Activated CD8-positive, alpha-beta memory T cell treated with anti-CD3 and anti-CD28 coated beads for 1 hour (primary cell): Measurements from ENCODE around the gene MBOAT7.
"Not testable (repeated sequence)": the region's sequence is repeated elsewhere in the genome, so short reads cannot be mapped to it uniquely, and the experiment has no call there.

Experiments used
- DNase-seq, 2 donors: peaks; one replicate each; pipeline ENCODE4 v3.0.0-alpha.2; 2020; ENCODE audit warnings: low read depth in 1 of 2; ENCODE audit errors: extremely low read depth in 1 of 2

The MBOAT7 gene

GRCh38 chr19:54209058-54209810, 19.9 kb upstream of the MBOAT7 start:
- DNase-seq = no peak

DNA sequence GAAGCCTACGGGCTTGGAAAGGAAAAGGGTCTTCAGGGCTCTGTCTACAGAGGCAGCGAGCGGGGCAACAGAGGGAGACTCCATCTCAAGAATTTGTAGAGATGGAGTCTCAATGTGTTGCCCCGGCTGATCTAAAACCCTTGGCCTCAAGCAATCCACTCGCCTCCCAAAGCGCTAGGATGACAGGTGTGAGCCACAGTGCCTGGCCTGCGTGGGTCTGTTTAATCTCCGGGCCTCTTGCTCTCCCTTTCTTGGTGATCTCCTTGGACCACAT, 19.3 kb upstream of the MBOAT7 start:
- DNase-seq = no peak

DNA sequence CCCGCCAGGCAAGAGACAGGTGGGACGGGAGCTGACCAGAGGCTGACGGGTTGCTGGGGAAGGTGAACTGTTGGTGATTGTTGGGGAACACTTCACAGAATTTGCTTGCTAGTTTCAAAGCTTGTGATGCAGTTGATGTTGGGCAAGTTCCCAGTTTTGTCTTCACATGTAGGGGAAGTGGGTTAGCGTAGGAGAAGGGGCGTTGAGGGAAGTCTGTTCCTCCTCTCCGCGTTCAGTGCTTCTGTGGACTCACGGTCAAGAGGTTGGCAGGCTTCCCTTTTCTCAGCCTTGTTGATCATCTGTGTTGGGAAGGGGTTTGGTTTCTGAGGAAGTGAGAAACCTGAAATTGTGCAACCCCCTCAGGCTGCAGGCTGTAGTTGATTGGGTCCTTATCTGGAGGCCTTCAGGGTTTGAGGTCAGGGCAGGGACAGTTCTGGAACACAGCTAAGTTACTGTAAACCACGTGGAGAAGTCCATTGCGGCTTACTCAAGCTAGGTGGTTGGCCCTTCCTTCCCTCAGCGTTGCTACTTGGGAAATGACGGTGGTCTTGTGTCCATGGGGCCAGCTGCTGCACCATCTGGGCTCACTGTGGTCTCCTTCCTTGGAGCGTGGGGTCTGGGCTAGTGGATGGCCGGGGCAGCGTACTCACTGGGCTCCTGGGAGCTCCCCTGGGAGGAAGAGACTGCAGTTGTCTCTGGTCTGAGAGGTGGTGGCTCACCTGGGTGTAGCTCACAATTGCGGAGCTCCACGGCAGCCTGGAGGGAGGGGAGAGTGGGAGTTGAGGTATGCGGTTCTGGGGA, 18.8 kb upstream of the MBOAT7 start:
- DNase-seq = no peak

- DNase-seq = no peak
Observed at GRCh38 chr19:54207676-54207982, 18.2 kb upstream of the MBOAT7 start.

DNA sequence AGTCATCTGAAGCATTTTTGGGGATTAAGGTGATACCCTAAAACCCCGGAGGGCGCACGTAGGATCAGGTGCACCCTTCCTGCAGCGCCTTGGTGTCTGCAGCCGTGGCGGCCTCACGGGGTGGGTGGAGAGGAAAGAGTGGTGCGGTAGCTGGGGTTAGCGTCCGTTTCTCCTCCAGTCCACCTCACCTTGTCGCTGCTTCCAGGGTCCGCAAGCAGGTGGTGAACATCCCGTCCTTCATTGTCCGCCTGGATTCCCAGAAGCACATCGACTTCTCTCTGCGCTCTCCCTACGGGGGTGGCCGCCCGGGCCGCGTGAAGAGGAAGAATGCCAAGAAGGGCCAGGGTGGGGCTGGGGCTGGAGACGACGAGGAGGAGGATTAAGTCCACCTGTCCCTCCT, 17.8 kb upstream of the MBOAT7 start:
- DNase-seq = not testable (repeated sequence)

DNA sequence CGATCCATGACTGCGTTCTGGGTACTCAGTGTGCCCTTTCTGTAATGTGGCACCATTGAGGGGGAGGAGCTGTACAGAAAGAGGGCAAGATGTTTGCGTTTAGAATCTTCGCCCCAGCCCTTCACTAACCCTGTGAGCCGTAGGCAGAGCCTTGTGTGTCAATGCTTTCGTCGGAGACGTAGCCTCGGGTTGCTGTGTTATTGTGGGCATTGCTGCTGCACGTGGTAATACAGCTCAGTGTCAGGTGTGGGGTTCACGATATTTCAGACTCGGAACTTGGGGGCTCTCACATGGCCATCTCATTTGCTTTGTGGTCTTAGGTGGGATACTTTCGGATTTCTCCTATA, 17.4 kb upstream of the MBOAT7 start:
- DNase-seq = no peak

- DNase-seq = no peak
Observed at GRCh38 chr19:54206030-54206830, 16.9 kb upstream of the MBOAT7 start.

DNA sequence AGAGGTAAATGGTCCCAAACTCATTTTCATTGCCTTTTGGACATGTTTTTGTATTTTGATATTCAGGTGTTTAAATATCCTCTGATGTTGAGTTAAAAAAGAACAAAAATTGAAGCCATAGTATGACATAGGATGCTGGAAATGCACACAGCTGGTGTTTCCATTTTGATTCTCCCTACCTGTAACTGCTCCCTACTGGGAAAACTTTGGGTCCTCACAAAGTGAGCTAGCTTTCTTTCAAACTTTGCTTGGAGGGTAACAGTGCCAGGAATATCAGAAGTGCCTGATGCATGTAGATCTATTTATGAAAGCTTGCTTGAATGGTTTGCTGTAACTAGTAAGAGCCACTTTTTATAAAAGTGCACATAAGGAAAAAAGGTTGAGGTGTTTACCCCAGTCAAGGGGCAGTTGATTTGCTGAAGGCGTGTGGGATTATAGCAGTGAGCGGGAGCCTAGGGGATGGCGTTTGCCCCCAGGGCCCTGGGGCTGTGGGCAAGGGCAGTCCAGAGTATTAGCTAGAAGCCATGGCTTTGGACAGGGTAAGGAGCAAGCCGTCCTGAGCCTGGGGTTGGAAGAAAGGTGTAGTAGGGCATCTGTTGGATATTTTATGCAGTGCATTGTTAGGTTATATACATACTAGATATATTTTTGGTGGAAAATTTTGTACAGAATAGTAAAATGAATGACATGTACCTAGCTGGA, 15.5 kb upstream of the MBOAT7 start:
- DNase-seq = no peak

DNA sequence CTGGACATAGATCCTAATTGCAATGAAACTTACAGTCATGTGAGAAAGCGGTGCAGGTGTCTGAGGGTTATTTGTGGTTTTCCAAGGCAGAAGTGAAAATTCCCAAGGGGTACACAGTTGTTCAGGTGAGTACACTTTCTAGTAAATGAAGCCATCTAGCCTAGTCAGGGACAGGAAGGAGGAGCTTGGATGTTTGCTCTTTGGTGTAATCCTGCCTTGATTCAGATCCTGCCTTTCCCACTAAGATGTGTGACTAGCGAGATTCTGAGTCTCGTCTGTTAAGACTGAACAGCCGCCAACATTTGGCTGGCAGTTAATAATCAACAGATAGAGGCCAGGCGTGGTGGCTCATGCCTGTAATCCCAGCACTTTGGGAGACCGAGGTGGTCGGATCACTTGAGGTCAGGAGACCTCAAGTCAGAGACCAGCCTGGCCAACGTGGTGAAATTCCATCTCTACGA, 13.8 kb upstream of the MBOAT7 start:
- DNase-seq = no peak

DNA sequence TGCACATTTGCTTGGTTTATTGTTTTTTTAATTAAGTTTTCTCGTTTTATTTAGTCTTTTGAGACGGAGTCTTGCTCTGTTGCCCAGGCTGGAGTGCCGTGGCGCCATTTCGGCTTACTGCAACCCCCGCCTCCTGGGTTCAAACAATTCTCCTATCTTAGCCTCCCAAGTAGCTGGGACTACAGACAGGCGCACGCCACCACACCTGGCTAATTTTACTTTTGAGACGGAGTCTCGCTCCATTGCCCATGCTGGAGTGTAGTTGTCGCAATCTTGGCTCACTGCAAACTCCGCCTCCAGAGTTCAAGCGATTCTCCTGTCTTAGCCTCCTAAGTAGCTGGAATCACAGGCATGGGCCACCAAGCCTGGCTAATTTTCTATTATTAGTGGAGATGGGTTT, 12.6 kb upstream of the MBOAT7 start:
- DNase-seq = no peak

- no peak for DNase-seq
Observed at GRCh38 chr19:54201172-54201701, 11.9 kb upstream of the MBOAT7 start.

DNA sequence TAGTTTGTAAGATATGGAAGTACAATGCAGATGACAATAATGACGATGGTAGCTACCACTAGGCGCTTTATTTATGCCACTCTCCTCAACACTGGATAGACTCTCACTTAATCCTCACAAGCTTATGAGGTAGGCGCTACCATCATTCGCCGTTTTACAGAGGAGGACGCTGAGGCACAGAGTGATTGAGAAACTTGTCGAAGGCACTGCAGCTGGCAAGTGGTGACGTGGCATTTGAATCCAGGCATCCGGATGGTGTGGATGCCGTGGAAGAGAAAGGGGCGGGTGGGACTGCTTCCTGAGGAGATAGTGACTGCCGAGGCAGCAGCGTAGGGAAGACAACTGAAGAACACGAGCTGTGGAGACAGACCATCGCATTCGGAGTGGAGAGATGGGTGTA, 10.0 kb upstream of the MBOAT7 start:
- no peak for DNase-seq

DNA sequence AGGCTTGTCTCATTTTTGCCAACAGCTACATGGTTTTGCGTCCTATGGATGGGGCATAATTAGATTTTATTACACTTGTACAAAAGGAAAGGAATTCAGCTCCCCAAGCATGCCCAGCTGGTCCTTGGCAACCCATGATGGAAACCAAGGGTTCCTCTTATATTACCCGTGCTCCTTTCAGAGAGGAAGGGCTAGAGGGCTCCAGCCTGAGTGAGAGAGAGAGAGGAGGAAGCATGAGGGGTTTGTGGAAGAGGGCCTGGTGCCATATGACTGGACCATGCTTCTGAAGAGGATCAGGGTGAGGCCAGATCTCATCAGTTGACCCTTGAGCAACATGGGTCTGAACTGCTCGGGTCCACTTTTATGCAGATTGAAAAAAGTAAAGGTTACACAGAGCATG, 7.7 kb upstream of the MBOAT7 start:
- no peak for DNase-seq

GRCh38 chr19:54196536-54196935, 7.2 kb upstream of the MBOAT7 start:
- no peak for DNase-seq

- DNase-seq = not testable (repeated sequence)
Observed at GRCh38 chr19:54194463-54194862, 5.1 kb upstream of the MBOAT7 start.

- no peak for DNase-seq
Observed at GRCh38 chr19:54193011-54193410, 3.6 kb upstream of the MBOAT7 start.

DNA sequence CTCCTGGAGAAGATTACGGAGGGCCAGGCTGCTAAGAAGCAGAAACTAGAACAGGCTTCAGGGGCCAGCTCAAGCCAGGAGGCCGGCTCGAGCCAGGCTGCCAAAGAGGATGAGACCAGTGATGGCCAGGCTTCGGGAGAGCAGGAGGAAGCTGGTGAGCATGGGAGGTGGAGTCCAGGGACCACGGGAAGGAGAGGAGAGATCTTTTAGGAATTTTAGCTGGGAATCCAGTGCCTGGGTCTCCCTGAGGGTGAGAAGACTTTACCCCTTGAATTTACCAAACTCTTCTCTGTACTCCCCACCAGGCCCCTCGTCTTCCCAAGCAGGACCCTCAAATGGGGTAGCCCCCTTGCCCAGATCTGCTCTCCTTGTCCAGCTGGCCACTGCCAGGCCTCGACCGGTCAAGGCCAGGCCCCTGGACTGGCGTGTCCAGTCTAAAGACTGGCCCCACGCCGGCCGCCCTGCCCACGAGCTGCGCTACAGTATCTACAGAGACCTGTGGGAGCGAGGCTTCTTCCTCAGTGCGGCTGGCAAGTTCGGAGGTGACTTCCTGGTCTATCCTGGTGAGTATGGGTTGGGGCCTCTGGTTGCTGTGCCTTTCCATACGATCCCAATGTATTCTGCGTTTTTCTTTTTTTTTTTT, 2.6 kb upstream of the MBOAT7 start:
- DNase-seq = no peak

DNA sequence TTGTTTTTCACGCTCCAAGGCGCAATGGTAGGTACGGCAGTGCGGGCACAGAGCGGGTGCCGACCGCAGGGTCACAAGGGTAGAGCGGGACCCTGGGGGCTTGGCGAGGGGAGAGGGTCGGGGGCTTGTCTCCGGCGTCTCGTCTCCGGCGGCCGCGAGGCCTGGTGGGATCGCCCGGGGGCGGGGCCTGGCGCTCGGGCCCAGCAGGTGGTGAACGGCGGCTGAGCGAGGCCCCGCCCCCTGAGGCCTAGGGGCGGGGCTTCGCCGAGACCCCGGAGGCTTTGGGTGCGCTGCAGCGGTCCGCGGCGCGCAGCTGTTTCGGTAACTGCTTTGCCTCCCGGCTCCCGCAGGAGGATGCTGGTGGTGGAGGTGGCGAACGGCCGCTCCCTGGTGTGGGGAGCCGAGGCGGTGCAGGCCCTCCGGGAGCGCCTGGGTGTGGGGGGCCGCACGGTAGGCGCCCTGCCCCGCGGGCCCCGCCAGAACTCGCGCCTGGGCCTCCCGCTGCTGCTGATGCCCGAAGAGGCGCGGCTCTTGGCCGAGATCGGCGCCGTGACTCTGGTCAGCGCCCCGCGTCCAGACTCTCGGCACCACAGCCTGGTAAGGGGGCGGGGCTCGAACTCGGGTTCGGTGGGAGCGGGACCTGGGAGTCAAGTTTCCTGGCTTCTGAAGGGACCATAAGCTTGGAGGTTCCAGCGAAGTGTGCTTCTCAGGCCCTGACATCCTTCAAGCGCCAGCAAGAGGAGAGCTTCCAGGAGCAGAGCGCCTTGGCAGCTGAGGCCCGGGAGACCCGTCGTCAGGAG, 1.8 kb upstream of the MBOAT7 start, which contains the start of gene TSEN34:
TSS of gene TSEN34 (plus strand) at position 298 of the 800 bp plus-strand sequence. CDS start at position 355, 57 bp downstream.
- DNase-seq = peak in 1 of 2 donors; percentile 80

- DNase-seq = peak; percentile 99 to 100
Observed at GRCh38 chr19:54190503-54191010, 1.2 kb upstream of the MBOAT7 start.
